SH-SY5Y (cell line): ENCODE measurements around the gene NTRK1.

Experiments used
- GATA2 ChIP-seq: IDR thresholded peaks from 2 replicates; pipeline ENCODE4 v1.6.1; 2011; ENCODE audit warnings: mild to moderate bottlenecking, low read depth, low read length
- GATA3 ChIP-seq: IDR thresholded peaks from 2 replicates; pipeline ENCODE4 v1.6.1; 2011; ENCODE audit warnings: low read depth, mild to moderate bottlenecking, low read length, moderate library complexity

DNA sequence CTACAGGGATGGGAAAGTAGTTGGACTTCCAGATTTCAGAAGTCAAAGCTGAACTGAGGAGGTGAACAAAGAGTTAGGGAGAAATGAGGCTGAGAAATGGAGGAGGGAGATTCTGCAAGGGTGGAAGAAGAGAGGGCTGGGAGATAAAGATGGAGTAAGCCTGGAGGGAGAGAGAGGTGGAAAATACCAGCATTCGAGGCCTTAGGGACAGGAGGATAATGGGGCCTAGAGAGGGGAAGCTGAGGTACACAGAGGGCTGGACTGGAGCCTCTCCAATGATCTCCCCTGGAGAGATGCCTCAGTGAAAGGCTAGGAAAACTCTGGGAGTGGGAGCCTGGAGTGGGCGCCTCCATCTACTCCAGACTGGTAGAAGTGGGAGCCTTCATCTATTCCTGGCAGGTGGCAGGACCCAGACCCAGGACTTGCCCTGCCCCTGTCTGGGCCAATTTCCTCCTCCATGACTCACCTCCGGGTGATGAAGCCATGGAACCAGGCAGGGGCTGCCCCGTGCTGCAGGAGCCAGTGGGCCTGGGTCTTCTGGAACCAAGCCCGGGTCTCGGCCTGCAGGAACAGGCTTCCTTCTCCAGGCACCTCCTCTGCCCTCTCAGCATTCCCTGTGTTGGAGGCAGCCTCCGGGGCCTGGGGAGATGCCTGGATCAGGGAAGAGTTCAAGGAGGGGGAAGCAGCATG, 45.9 kb upstream of the NTRK1 start:
- no peak for TF ChIP-seq GATA2
- TF ChIP-seq GATA3: no peak
